Thyroid gland (tissue), 4 donors: ENCODE measurements around the gene PEA15. TPM values are rescaled to one million over a fixed set of nuclear protein-coding genes. Genes with fewer than 3 reads are reported as not detected.
A peak's percentile ranks its signal among the peaks of the same experiment; 100 is the strongest.

ENCODE experiments used
- DNase-seq, 2 donors: peaks; one replicate each; pipeline ENCODE4 v3.0.0-alpha.2; 2019
- H3K27ac ChIP-seq, 3 donors: fragments of 200-600 bp; sonication (generic); 1 replicate in 2 of 3; 2 replicates in 1 of 3; pipeline ENCODE4 v1.5.1; 2016 to 2019; ENCODE audit warnings: mild to moderate bottlenecking in 1 of 3, moderate library complexity in 1 of 3
- H3K27me3 ChIP-seq: fragments of 200-600 bp; sonication (generic); one replicate; pipeline ENCODE4 v1.5.1; 2019
- H3K36me3 ChIP-seq, 2 donors: fragments of 200-600 bp; sonication (generic); one replicate each; pipeline ENCODE4 v1.5.1; 2016 to 2019
- H3K4me1 ChIP-seq, 2 donors: fragments of 200-600 bp; sonication (generic); one replicate each; pipeline ENCODE4 v1.5.1; 2017 to 2019
- H3K4me3 ChIP-seq, 3 donors: fragments of 200-600 bp; sonication (generic); replicated peaks in 1 of 3; 1 replicate in 2 of 3; 2 replicates in 1 of 3; pipeline ENCODE4 v1.5.1; 2016; ENCODE audit warnings: mild to moderate bottlenecking in 1 of 3
- H3K9me3 ChIP-seq: fragments of 200-600 bp; sonication (generic); one replicate; pipeline ENCODE4 v1.5.1; 2017
- POLR2A ChIP-seq, 2 donors: fragments of 450-650 bp; IDR thresholded peaks; one replicate each; pipeline ENCODE4 v1.6.1; 2017; ENCODE audit warnings: antibody characterized with exemption in 2 of 2, mild to moderate bottlenecking in 2 of 2, moderate library complexity in 1 of 2
- WGBS, 2 donors: methylation state at CpG; one replicate each; pipeline ENCODE4 v1.1.5; 2017; 5-methylcytosine and 5-hydroxymethylcytosine counted together
- intact Hi-C: fragments of 100-400 bp; cut with DNase I; formaldehyde crosslinking; loops from one replicate; pipeline ENCODE4 v1.15.1; 2023
- total RNA-seq, 4 donors: library from RNA; depleted of rRNA; stranded (reverse); fragments of >200 nt; gene quantifications; one replicate each; pipeline ENCODE4 v1.2.3, GENCODE V29; 2016
- TF ChIP-seq, protein P1 (sequence below), 6 experiments: fragments of 200-600 bp in 3 of 6; fragments of 450-650 bp in 3 of 6; sonication (generic) in 3 of 6; IDR thresholded peaks; one replicate each; pipeline ENCODE4 v1.5.1; 2016 to 2019; ENCODE audit warnings: antibody characterized with exemption in 6 of 6, mild to moderate bottlenecking in 2 of 6, inconsistent platforms in 1 of 6, moderate library complexity in 1 of 6

The PEA15 gene
- total RNA-seq, 4 donors from 2014 or later, result 47.9 to 68.5 (median 50.2) TPM

DNA sequence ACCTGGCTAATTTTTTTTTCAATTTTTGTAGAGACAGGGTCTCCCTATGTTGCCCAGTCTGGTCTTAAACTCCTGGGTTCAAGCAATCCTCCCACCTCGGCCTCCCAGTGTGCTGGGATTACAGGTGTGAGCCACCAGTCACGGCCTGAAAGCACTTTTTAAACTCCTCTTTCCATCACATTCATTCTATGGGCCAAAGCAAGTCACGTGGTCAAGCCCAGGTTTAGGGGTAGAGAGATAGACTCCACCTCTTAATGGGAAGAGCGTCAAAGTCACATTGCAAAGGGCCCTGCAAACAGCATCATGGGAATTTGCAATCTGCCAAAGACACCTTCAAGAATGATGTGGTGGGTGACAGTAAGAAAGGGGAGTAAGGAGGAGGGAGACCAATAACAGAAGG lies 46.6 kb upstream of the PEA15 start:
- Histone ChIP-seq H3K9me3 (no peaks in the 10 kb centered on the region), H3K27ac (peak overlapping the region in 1 of 3 donors; percentile 75), H3K4me1 (peaks cover 13 to 33% of the 10 kb centered on the region in 2 donors), H3K36me3 (no peaks in the 10 kb centered on the region), H3K27me3 (no peaks in the 10 kb centered on the region), H3K4me3 (no peak overlapping the region)
- no peak for DNase-seq
- intact Hi-C loops, result no loop called here
- WGBS, 2 donors, result 84 to 88% methylated on average over 4 of the region's 4 CpGs
- TF ChIP-seq, protein P1, sequence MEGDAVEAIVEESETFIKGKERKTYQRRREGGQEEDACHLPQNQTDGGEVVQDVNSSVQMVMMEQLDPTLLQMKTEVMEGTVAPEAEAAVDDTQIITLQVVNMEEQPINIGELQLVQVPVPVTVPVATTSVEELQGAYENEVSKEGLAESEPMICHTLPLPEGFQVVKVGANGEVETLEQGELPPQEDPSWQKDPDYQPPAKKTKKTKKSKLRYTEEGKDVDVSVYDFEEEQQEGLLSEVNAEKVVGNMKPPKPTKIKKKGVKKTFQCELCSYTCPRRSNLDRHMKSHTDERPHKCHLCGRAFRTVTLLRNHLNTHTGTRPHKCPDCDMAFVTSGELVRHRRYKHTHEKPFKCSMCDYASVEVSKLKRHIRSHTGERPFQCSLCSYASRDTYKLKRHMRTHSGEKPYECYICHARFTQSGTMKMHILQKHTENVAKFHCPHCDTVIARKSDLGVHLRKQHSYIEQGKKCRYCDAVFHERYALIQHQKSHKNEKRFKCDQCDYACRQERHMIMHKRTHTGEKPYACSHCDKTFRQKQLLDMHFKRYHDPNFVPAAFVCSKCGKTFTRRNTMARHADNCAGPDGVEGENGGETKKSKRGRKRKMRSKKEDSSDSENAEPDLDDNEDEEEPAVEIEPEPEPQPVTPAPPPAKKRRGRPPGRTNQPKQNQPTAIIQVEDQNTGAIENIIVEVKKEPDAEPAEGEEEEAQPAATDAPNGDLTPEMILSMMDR (IDR thresholded peaks at IDR 0.05), result no peak
- no peak for TF ChIP-seq POLR2A (IDR thresholded peaks at IDR 0.05)

DNA sequence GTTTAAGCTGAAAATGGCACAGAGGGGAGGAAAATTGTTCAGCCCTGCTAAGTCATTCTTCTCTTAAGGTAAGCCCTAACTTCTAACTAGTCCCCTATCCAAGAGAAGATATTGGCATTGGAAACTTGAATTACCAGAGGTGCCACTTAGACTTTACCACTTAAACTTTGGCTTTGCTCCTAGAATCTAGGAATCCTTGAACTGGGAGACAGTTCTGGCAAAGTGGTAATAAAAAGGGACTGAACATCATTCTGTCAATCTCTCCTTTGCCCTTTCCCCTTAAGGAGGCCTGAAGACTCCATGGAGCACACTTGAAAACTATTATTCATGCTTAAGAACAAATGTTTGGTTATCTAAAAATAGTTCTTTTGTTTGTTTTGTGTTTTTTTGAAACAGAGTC lies 45.3 kb upstream of the PEA15 start:
- Histone ChIP-seq H3K9me3 (no peaks in the 10 kb centered on the region), H3K27me3 (no peaks in the 10 kb centered on the region), H3K36me3 (no peaks in the 10 kb centered on the region), H3K27ac (peak overlapping the region; percentile 70 to 75 (median 71)), H3K4me3 (no peak overlapping the region), H3K4me1 (peaks cover 15 to 38% of the 10 kb centered on the region in 2 donors)
- DNase-seq, result no peak
- TF ChIP-seq, protein P1 (IDR thresholded peaks at IDR 0.05), result no peak
- TF ChIP-seq POLR2A (IDR thresholded peaks at IDR 0.05), result no peak
- intact Hi-C loops, result no loop called here

DNA sequence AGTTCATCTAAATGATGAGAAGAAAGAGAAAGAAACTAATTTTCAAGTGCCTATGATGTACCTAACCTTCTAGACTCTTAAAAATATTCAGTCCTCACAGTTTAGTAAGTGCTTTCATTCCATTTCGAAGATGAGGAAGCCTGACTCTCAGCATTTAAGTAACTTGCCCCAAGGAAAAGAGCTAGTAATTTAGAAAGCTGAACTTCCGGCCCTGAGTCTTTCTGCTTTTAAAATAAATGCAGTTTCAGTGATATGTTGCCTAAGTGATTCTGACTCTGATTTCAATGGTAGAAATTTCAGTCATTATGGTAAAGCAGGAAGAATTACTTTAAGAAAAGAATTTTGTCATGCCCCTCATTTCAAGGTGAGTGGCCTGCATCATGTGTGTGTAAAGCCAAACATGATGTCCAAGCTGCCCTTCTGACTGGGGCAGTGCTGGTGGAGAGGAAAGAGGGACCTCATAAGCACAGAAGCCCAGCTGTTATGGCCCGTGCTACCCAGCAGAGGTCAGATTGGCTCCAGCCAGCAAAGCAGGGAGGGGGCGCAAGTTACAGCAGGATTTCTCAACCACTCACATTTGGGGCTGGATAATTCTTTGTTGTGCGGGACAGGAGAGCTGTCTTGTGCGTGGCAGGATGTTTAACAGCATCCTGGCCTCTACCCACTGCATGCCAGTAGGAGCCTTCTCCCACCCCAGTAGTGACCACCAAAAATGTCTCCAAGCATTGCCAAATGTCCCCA lies 43.0 kb upstream of the PEA15 start:
- TF ChIP-seq POLR2A (IDR thresholded peaks at IDR 0.05), result no peak
- TF ChIP-seq, protein P1 (IDR thresholded peaks at IDR 0.05), result peak in 3 of 6 experiments; percentile 33 to 45 (median 39)
- peak overlapping the region; percentile 2 to 63 (median 40) for H3K27ac ChIP-seq
- H3K4me1 ChIP-seq, result peaks cover 15 to 38% of the 10 kb centered on the region in 2 donors
- intact Hi-C loops, result no loop called here
- H3K36me3 ChIP-seq, result no peaks in the 10 kb centered on the region
- 71 to 81% methylated on average over 6 of the region's 6 CpGs for WGBS, 2 donors
- DNase-seq, result peak; percentile 30 to 45
- H3K4me3 ChIP-seq, result no peak overlapping the region
- H3K27me3 ChIP-seq, result no peaks in the 10 kb centered on the region
- no peaks in the 10 kb centered on the region for H3K9me3 ChIP-seq

DNA sequence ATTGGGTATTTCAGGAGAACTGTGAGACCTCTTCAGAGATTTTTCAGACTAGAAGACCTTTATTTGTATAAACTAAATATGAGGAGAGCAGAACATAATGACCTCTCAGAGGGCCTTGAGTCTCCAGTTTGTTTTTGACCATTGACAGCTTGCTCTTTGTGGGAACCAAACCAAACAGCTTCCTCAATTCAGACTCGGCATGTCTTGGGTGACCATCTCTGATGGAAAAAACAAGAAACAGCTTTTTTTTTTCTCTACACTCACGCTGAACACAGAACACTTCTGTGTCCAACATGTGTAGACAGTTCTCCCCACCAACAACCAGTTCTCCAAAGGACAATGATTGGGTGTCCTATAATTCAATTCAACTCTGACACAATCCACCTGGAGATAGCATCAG lies 42.3 kb upstream of the PEA15 start:
- Histone ChIP-seq H3K9me3 (no peaks in the 10 kb centered on the region), H3K4me3 (no peak overlapping the region), H3K27me3 (no peaks in the 10 kb centered on the region), H3K36me3 (no peaks in the 10 kb centered on the region), H3K27ac (peak overlapping the region; percentile 2 to 63 (median 40)), H3K4me1 (peaks cover 15 to 38% of the 10 kb centered on the region in 2 donors)
- TF ChIP-seq, protein P1 (IDR thresholded peaks at IDR 0.05), result no peak
- TF ChIP-seq POLR2A (IDR thresholded peaks at IDR 0.05), result no peak
- no peak for DNase-seq
- intact Hi-C loops, result no loop called here
- 37 to 41% methylated on average over 2 of the region's 2 CpGs for WGBS, 2 donors

DNA sequence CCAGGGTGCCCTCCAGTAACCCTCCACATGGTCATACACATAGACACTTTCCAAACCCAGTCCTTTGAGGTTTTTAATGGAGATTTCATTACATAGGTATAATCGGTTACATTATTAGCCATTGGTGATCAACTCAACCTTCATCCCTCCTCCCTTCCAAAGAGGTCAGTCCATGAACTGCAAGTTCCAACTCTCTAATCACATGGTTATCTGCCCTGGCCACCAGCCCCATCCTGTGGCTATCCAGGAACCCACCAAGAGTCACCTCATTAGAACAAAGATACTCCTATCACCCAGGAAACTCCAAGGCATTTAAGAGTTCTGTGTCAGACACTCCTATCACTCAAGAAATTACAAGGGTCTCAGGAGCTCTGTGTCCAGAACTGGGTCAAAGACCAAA lies 41.6 kb upstream of the PEA15 start:
- intact Hi-C loops, result no loop called here
- 94 to 95% methylated on average over 1 of the region's 1 CpG for WGBS, 2 donors
- TF ChIP-seq, protein P1 (IDR thresholded peaks at IDR 0.05), result no peak
- no peak for DNase-seq
- Histone ChIP-seq H3K4me3 (no peak overlapping the region), H3K27ac (peak overlapping the region in 1 of 3 donors; percentile 63), H3K27me3 (no peaks in the 10 kb centered on the region), H3K36me3 (no peaks in the 10 kb centered on the region), H3K9me3 (no peaks in the 10 kb centered on the region), H3K4me1 (peaks cover 15 to 38% of the 10 kb centered on the region in 2 donors)
